Measurements from ENCODE around the gene ITPR1. TPM values are rescaled to one million over a fixed set of nuclear protein-coding genes. Genes with fewer than 3 reads are reported as not detected.

ITPR1 gene
- total and polyA plus RNA-seq, 2 of the 4 experiments (the other 2 are of a cell fraction), result 1.8 to 5.7 TPM

DNA sequence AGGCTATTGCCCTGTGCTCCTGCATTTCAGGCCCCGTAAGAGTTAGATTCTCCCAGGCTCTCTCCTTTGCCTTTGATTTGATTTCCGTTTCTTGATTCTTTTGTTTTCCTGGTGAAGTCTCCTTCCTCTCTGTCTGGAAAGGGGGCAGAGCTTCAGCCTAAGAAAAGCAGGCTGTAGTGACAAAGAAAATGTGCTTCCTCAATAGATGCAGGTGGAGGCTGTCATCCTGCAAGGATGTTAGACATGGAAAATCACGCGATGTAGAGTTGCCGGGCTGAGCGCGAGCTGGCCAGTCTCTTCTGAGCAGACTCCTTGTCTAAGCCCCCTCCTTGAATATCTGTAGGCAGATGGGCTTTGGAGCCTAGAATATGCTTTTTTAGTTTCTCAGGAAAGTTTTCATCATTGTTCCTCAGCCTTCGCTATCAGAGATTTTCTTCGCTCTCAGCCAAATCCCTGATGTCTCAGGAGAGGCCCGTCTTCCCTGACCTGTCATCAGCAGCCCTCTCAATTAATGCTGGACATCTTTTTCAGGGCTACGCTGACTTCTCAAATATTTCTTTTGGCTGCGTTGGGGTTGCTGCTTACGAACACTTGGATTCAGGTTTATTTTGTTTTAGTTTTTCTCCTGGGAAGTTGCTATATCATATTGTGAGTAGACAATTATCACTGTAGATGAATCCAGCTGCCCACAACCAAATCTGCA, 163.6 kb downstream of the ITPR1 start:
- H4K20me1 ChIP-seq (ENCODE audit: insufficient read depth, low read length), result no peaks in the 10 kb centered on the region
- no peak overlapping the region for H2BK5ac ChIP-seq (ENCODE audit: low read depth, low read length, poor library complexity, severe bottlenecking)
- no peak overlapping the region for H4K5ac ChIP-seq (ENCODE audit: low read depth, low read length)
- H4K91ac ChIP-seq (ENCODE audit: insufficient read depth, low read depth, low read length), result no peak overlapping the region
- no peak overlapping the region for H2AFZ ChIP-seq (replicated peaks; ENCODE audit: low read length, poor library complexity)
- ChIA-PET POLR2A (ENCODE audit: unreplicated experiment) (no interaction called here), CTCF (interaction anchor here (0.6 to 1.6 kb wide), 5 partner anchors 55 to 643 kb away, joined by 3 to 7 read pairs (median 3); no protein-coding TSS in a partner anchor)
- dilution Hi-C loops (cut with HindIII; ENCODE audit: low sequenced_read_pairs, unreplicated experiment) (no loop called here), intact Hi-C loops (cut with micrococcal nuclease) (loop anchor here (1.0 to 5.0 kb wide), 6 partner anchors 55 to 531 kb away; partner anchors contain the start of genes ARL8B and EDEM1), in situ Hi-C loops (cut with MboI; ENCODE audit: low sequenced_read_pairs) (no loop called here)
- WGBS, 2 experiments (ENCODE audit: extremely low coverage in 2 of 2, insufficient read length in 1 of 2), result no CpG with 5 or more reads among the region's 13 CpGs
- no peak overlapping the region for H3K14ac ChIP-seq (replicated peaks; ENCODE audit: low read depth, low read length)
- no peak overlapping the region for H2AK9ac ChIP-seq (replicated peaks; ENCODE audit: low read depth, low read length, poor library complexity)
- BruUV-seq (replicated peaks), result no TSS peak
- TF ChIP-seq, protein P1, sequence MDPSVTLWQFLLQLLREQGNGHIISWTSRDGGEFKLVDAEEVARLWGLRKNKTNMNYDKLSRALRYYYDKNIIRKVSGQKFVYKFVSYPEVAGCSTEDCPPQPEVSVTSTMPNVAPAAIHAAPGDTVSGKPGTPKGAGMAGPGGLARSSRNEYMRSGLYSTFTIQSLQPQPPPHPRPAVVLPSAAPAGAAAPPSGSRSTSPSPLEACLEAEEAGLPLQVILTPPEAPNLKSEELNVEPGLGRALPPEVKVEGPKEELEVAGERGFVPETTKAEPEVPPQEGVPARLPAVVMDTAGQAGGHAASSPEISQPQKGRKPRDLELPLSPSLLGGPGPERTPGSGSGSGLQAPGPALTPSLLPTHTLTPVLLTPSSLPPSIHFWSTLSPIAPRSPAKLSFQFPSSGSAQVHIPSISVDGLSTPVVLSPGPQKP (IDR thresholded peaks at IDR 0.05; ENCODE audit: borderline replicate concordance, low read depth, low read length), result no peak
- TF ChIP-seq BHLHE40 (IDR thresholded peaks at IDR 0.05; ENCODE audit: low read depth, low read length), result no peak
- TF ChIP-seq FOS (IDR thresholded peaks at IDR 0.05; ENCODE audit: low read depth, low read length), result no peak
- TF ChIP-seq CTCF (conservative IDR thresholded peaks at IDR 0.05; ENCODE audit: low read depth, low read length), result no peak
- TF ChIP-seq RFX5 (IDR thresholded peaks at IDR 0.05; ENCODE audit: low read depth, low read length), result no peak
- no peak overlapping the region for H3K9ac ChIP-seq (ENCODE audit: low read depth, low read length)
- H2BK20ac ChIP-seq (ENCODE audit: low read depth, low read length), result no peak overlapping the region
- H4K8ac ChIP-seq (ENCODE audit: low read depth in 2 of 2, low read length in 2 of 2), result no peak overlapping the region
- H3K9me1 ChIP-seq (ENCODE audit: insufficient read depth, low read length), result no peaks in the 10 kb centered on the region
- no peak overlapping the region for H3K4me2 ChIP-seq (ENCODE audit: low read depth, low read length)
- H2BK15ac ChIP-seq (ENCODE audit: low read depth, low read length), result no peak overlapping the region
- no peak overlapping the region for H2BK120ac ChIP-seq (ENCODE audit: low read depth, low read length)
- H3K4me1 ChIP-seq (ENCODE audit: control insufficient read depth, insufficient read depth, low read length), result no peaks in the 10 kb centered on the region
- H3K56ac ChIP-seq (ENCODE audit: extremely low read depth, insufficient read depth, low read length), result no peak overlapping the region
- no peaks in the 10 kb centered on the region for H3K79me1 ChIP-seq (ENCODE audit: low read depth in 1 of 2, low read length in 2 of 2)
- no peak overlapping the region for H3K23ac ChIP-seq (ENCODE audit: low read depth, low read length)
- H3K4me3 ChIP-seq (ENCODE audit: insufficient read depth, low read depth, low read length), result no peak overlapping the region
- ATAC-seq (ENCODE audit: low read depth), result no peak
- H3K27ac ChIP-seq (ENCODE audit: insufficient read depth, low read length), result no peak overlapping the region
- no peak overlapping the region for H3K4ac ChIP-seq (ENCODE audit: low read depth, low read length)
- no peaks in the 10 kb centered on the region for H3K27me3 ChIP-seq (ENCODE audit: control insufficient read depth, insufficient read depth, low read length)
- H3K18ac ChIP-seq (ENCODE audit: low read depth, low read length), result no peak overlapping the region
- no peak for DNase-seq
- H3K9me3 ChIP-seq (ENCODE audit: control insufficient read depth, insufficient read depth, low read length), result no peaks in the 10 kb centered on the region
- H3K36me3 ChIP-seq (ENCODE audit: control insufficient read depth, insufficient read depth, low read length), result no peaks in the 10 kb centered on the region
- no peak overlapping the region for H2AK5ac ChIP-seq (ENCODE audit: low read depth, low read length)
